RWPE1 (cell line): ENCODE measurements around the gene PRKAA1.

Source experiments
- CTCF ChIA-PET: fragments of 350-600 bp; sonication (Branson Sonifier 250); formaldehyde crosslinking; extraction: SDS; loops from one replicate; lab custom pipeline; 2021; lab: Yijun Ruan, JAX
- POLR2A ChIA-PET: fragments of 400-600 bp; formaldehyde crosslinking; extraction: SDS; loops from one replicate; lab custom pipeline; 2020; ENCODE audit warnings: antibody characterized with exemption; ENCODE audit not compliant: low non-redundant PET; lab: Yijun Ruan, JAX
- DNase-seq: peaks from one replicate; pipeline ENCODE4 v3.0.0; 2012; ENCODE audit warnings: low spot score
- H3K27ac ChIP-seq: fragments of 450-650 bp; 2 replicates; pipeline ENCODE4 v1.5.1; 2017
- TF ChIP-seq, protein P1 (sequence below): fragments of 450-650 bp; conservative IDR thresholded peaks from 2 replicates; pipeline ENCODE4 v1.5.1; 2017; ENCODE audit warnings: low read depth, mild to moderate bottlenecking

Gene PRKAA1

DNA sequence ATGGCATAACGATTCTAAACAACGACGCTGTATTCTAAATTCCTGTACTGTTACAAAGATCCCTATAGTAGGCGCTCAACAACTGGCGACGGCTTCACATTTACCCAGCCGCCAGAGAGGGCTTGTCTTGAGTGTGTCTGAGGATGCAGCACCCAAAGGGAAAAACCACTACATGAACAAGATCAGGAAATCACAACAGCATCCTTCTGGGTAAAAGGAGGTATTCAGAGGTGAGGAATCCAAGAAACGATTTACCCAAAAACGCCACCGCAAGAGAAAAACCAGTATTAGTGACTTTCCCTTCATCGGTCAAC is 43.1 kb downstream of the PRKAA1 start:
- ChIA-PET POLR2A (no interaction called here), CTCF (interaction anchor here (1.0 kb wide), 1 partner anchor 1041 kb away, joined by 3 read pairs; no protein-coding TSS in a partner anchor)
- peak; percentile 82 for DNase-seq
- peak overlapping the region; percentile 93 for H3K27ac ChIP-seq
- TF ChIP-seq, protein P1, sequence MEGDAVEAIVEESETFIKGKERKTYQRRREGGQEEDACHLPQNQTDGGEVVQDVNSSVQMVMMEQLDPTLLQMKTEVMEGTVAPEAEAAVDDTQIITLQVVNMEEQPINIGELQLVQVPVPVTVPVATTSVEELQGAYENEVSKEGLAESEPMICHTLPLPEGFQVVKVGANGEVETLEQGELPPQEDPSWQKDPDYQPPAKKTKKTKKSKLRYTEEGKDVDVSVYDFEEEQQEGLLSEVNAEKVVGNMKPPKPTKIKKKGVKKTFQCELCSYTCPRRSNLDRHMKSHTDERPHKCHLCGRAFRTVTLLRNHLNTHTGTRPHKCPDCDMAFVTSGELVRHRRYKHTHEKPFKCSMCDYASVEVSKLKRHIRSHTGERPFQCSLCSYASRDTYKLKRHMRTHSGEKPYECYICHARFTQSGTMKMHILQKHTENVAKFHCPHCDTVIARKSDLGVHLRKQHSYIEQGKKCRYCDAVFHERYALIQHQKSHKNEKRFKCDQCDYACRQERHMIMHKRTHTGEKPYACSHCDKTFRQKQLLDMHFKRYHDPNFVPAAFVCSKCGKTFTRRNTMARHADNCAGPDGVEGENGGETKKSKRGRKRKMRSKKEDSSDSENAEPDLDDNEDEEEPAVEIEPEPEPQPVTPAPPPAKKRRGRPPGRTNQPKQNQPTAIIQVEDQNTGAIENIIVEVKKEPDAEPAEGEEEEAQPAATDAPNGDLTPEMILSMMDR: peak; percentile 96

DNA sequence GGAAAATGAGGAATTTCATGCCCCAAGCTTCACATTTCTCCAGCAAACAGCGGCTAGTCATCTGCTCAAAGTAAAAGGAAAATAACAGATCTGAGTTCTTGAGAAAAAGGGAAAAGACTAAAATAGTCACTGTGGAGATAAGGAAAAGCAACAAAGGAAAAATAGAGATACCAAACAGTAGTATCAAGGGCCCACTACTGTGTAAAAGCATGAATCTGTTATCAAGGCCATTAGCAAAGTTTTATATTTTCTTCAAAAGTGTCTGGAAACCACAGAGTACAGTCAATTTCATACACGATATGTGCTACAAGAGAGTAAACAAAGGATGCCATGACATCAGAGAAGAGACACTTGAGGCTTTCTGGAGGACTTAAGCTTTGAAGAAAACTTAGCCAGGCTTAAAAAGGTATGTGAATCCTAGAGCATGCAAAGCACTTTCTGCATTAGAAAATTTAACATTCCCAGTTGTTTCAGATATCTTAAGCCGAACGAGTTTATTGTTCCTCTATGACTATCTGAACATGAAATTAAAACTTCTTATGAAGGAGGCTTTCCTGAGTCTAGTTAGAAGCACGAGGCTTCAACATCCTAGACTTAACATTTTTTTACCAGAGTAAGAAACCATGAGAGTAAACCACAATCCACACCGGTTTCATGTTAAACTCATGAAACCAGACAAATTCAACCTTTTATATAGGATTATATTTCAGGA is 43.6 kb downstream of the PRKAA1 start:
- TF ChIP-seq, protein P1: no peak
- ChIA-PET POLR2A (no interaction called here), CTCF (no interaction called here)
- H3K27ac ChIP-seq: peak overlapping the region; percentile 93
- no peak for DNase-seq

DNA sequence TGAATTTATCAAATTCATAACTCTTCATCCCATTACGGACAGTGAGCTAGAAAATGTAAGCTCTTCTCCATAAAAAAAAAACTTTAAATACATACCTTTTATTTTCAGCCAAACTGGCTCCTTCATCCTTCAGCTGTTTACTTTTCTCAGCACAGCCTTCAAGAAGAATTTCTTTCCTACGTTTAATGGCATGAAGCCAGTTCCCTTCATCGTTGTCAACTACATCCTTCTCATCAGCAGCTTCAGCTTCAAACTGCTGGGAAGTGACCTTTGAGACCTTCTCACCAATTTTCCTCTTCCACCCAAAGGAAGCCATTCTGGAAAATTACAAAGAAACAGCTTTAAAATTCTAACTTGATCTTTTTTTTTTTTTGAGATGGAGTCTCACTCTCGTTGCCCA is 51.5 kb downstream of the PRKAA1 start:
- H3K27ac ChIP-seq: no peak overlapping the region
- DNase-seq: no peak
- TF ChIP-seq, protein P1: no peak
- ChIA-PET POLR2A (no interaction called here), CTCF (interaction anchor here (0.6 to 0.7 kb wide), 2 partner anchors 60 to 895 kb away, joined by 3 to 4 read pairs; no protein-coding TSS in a partner anchor)

DNA sequence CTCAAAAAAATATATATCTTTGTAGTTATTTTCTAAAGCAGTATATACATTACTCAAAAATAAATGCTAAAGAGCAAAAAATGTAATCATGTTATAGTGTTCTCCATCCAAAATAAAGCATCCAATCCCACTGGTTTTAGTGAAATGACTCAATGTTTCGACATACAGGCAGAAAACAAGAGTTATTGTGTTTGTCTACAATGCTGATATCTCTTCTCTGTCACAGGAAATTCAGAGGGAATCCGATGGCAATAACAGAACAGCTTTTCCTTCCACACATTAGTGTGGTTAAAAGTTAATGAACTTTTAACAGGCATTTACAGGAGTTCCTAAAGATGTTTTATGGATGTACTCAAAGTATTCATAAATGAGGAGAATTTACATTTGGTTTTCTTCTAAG is 54.4 kb downstream of the PRKAA1 start:
- H3K27ac ChIP-seq: no peak overlapping the region
- ChIA-PET CTCF (no interaction called here), POLR2A (no interaction called here)
- no peak for DNase-seq
- TF ChIP-seq, protein P1: no peak

DNA sequence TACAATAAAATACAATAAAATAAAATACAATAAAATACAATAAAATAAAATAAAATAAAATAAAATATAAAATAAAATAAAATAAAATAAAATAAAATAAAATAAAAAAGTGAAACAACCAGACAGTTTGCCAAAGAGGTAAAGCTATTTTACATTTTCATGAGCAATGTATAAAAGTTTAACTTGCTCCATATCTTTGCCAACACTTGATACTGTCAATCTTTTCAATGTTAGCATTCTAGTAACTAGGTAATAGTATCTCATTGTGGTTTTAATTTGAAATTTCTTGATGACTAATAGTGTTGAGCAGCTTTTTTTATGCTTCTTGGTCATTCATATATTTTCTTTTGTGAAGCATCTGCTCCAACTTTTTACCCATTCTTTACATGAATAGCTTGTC is 59.7 kb downstream of the PRKAA1 start:
- TF ChIP-seq, protein P1: no peak
- ChIA-PET POLR2A (no interaction called here), CTCF (no interaction called here)
- H3K27ac ChIP-seq: no peak overlapping the region
- no peak for DNase-seq

DNA sequence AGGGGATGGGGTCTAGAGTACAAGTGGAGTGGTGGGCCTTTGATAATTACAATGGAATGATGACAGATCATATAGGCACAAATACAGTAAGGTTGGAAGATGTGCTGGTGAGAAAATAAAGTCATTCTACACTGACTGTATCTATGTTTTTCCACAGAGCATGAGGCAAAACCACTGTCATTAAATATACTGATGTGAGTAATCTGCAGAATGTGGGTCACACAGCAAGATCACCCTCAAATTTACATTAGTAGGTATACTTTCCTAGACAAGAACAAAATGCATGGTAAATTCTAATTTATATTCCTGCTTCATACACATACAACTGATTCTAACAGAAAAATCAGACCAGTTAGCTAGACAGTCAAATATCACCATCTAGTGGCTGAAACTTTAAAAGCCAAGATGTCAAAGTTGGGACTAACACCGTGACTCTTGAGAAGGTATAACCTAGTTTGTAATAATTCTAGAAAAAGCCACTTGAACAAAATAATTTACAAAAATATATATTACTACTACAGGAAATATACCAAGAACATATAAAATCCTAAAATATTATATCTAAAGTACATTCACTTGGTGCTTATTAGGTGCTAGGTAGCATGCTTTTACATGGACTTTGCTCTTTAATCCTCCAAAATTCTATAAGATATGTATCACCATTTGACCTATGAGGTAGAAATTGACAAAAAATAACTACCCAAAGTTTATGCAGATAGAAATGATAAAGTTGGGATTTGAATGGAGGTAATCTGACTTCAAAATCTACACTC is 61.9 kb downstream of the PRKAA1 start:
- no peak overlapping the region for H3K27ac ChIP-seq
- ChIA-PET POLR2A (no interaction called here), CTCF (interaction anchor here (0.6 to 1.0 kb wide), 4 partner anchors 106 to 1030 kb away, joined by 3 to 4 read pairs (median 3); no protein-coding TSS in a partner anchor)
- DNase-seq: peak; percentile 56
- TF ChIP-seq, protein P1: peak; percentile 87
